ENCODE results near the gene VDAC2. TPM values are rescaled to one million over a fixed set of nuclear protein-coding genes. Genes with fewer than 3 reads are reported as not detected.
A peak's percentile ranks its signal among the peaks of the same experiment; 100 is the strongest.
"Not testable (repeated sequence)": the region's sequence is repeated elsewhere in the genome, so short reads cannot be mapped to it uniquely, and the experiment has no call there.

The VDAC2 gene
- total RNA-seq, 4 donors from 2014 or later, result 57.6 to 119 (median 76.5) TPM

DNA sequence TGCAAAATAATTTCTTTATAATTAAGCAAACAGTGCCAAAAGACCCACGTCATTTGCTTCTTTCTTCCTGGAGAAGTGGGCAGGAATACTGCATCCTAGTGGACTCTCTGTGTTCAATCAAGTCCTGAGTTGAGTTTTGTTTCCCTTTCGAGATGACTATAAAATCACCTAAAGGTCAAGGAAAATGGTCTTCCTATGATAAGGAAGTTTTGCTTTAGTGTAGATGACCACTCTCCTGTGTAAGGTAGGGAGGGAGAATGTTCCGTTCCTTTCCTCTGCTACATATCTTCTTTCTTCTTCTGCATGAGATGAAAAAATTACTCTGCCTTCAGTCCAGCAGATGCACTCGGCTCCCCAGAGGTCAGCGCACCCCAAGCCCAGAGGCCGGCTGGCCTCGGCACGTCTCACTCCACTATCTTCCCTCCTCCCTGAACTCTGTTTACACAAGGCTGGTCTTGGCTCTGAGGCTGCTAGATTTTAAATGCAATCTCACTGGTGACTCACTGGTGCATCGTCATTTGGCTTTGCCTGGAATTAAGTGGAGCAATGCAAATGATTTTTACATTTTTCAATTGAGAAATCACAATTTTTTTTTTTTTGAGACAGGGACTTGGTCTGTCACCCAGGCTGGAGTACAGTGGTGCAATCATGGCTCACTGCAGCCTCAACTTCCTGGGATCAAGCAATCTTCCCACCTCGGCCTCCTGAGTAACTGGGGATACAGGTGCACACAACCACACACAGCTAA is 18.6 kb upstream of the VDAC2 start:
- no peaks in the 10 kb centered on the region for H3K27me3 ChIP-seq
- H3K4me3 ChIP-seq, result no peak overlapping the region
- intact Hi-C loops (cut with DNase I; ENCODE audit: low total_unique reads), result no loop called here
- H3K27ac ChIP-seq, result peak overlapping the region; percentile 55
- H3K36me3 ChIP-seq, result no peaks in the 10 kb centered on the region
- H3K9me3 ChIP-seq, result no peaks in the 10 kb centered on the region
- TF ChIP-seq, protein P1, sequence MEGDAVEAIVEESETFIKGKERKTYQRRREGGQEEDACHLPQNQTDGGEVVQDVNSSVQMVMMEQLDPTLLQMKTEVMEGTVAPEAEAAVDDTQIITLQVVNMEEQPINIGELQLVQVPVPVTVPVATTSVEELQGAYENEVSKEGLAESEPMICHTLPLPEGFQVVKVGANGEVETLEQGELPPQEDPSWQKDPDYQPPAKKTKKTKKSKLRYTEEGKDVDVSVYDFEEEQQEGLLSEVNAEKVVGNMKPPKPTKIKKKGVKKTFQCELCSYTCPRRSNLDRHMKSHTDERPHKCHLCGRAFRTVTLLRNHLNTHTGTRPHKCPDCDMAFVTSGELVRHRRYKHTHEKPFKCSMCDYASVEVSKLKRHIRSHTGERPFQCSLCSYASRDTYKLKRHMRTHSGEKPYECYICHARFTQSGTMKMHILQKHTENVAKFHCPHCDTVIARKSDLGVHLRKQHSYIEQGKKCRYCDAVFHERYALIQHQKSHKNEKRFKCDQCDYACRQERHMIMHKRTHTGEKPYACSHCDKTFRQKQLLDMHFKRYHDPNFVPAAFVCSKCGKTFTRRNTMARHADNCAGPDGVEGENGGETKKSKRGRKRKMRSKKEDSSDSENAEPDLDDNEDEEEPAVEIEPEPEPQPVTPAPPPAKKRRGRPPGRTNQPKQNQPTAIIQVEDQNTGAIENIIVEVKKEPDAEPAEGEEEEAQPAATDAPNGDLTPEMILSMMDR (IDR thresholded peaks at IDR 0.05), result no peak
- no peak for TF ChIP-seq POLR2A (IDR thresholded peaks at IDR 0.05)
- H3K4me1 ChIP-seq, result no peaks in the 10 kb centered on the region
- DNase-seq, result peak; percentile 55 to 70

DNA sequence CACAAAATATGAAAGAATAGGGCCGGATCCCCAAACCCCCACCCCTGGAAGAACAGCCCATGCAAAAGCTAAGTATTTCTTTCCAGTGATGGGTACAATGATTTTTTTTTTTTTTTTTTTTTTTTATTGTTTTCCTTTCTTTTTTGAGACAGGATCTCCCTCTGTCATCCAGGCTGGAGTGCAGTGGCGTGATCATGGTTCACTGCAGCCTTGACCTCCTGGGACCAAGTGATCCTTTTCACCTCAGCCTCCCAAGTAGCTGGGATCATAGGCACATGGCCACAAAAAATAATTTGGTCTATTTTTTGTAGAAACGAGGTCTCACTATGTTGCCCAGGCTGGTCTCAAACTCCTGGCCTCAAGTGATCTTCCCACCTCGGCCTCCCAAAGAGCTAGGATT is 16.0 kb upstream of the VDAC2 start:
- H3K36me3 ChIP-seq; intact Hi-C loops (cut with DNase I; ENCODE audit: low total_unique reads); H3K27me3 ChIP-seq; H3K4me3 ChIP-seq; H3K9me3 ChIP-seq; H3K4me1 ChIP-seq; DNase-seq: not testable (repeated sequence)
- peak overlapping the region in 1 of 2 donors; percentile 14 for H3K27ac ChIP-seq

GRCh38 chr10:75195035-75195763 is 15.4 kb upstream of the VDAC2 start:
- H3K9me3 ChIP-seq, result no peaks in the 10 kb centered on the region
- intact Hi-C loops (cut with DNase I; ENCODE audit: low total_unique reads), result no loop called here
- no peaks in the 10 kb centered on the region for H3K4me1 ChIP-seq
- no peak for DNase-seq
- no peaks in the 10 kb centered on the region for H3K27me3 ChIP-seq
- peak overlapping the region; percentile 14 to 19 for H3K27ac ChIP-seq
- no peaks in the 10 kb centered on the region for H3K36me3 ChIP-seq
- no peak overlapping the region for H3K4me3 ChIP-seq
- TF ChIP-seq, protein P1 (IDR thresholded peaks at IDR 0.05), result no peak
- TF ChIP-seq POLR2A (IDR thresholded peaks at IDR 0.05), result no peak

DNA sequence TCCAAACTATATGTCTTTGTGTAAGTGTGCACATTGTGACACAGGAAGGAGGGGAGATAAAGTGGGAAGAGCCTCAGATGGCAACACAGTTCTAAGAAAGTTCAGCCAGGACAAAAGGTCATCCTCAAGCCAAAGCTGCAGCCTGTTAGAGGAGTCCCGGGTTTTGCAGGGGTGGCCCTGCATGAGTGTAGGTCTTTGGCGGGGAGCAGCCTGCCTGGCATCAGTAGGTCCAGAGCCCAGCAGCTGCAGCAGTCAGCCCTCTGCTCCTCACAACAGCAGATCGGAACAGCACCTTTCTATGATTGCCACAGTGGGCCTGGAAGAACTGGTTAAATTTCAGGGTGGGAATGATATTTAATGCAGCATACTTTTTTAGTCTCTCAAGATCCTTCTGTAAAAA is 13.5 kb upstream of the VDAC2 start:
- no peak for DNase-seq
- no peaks in the 10 kb centered on the region for H3K27me3 ChIP-seq
- H3K4me3 ChIP-seq, result no peak overlapping the region
- H3K4me1 ChIP-seq, result no peaks in the 10 kb centered on the region
- H3K9me3 ChIP-seq, result no peaks in the 10 kb centered on the region
- TF ChIP-seq, protein P1 (IDR thresholded peaks at IDR 0.05), result no peak
- no peak for TF ChIP-seq POLR2A (IDR thresholded peaks at IDR 0.05)
- no peak overlapping the region for H3K27ac ChIP-seq
- intact Hi-C loops (cut with DNase I; ENCODE audit: low total_unique reads), result no loop called here
- no peaks in the 10 kb centered on the region for H3K36me3 ChIP-seq

DNA sequence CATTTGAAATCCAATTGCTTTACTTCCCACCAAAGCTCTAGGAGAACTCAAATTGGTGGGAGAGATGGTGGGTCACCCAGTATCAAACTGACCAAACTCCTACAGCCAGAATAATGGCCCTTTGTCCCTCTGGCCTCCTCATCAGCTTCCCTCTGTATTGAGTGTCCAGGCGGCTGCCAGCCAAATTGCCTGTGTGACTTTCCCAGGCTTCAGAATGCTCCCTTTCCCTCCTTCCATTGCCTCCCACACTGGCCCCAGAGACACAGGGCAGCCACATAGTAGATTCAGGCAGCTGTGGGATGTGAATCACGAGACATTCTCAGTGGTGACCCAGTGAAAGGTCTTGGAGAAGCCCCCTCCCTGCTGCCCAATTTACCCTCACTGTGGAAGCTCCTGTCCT is 12.7 kb upstream of the VDAC2 start:
- DNase-seq, result no peak
- Histone ChIP-seq H3K27me3 (no peaks in the 10 kb centered on the region), H3K9me3 (no peaks in the 10 kb centered on the region), H3K27ac (no peak overlapping the region), H3K4me3 (no peak overlapping the region), H3K36me3 (no peaks in the 10 kb centered on the region), H3K4me1 (peaks cover 0 to 4% of the 10 kb centered on the region in 2 donors)
- intact Hi-C loops (cut with DNase I; ENCODE audit: low total_unique reads), result no loop called here
- TF ChIP-seq POLR2A (IDR thresholded peaks at IDR 0.05), result no peak
- TF ChIP-seq, protein P1 (IDR thresholded peaks at IDR 0.05), result no peak

- intact Hi-C loops (cut with DNase I; ENCODE audit: low total_unique reads); H3K36me3 ChIP-seq; DNase-seq; H3K27me3 ChIP-seq; H3K4me3 ChIP-seq; H3K9me3 ChIP-seq; H3K4me1 ChIP-seq; H3K27ac ChIP-seq: not testable (repeated sequence)
Measured at GRCh38 chr10:75199949-75200348, 10.6 kb upstream of the VDAC2 start.
